Medulla oblongata (tissue), 1 donor: ENCODE results near the gene CUEDC2.

Source experiments
- DNase-seq: peaks from one replicate; pipeline ENCODE4 v3.0.0-alpha.2; 2015; ENCODE audit errors: extremely low spot score

CUEDC2 gene

GRCh38 chr10:102424916-102425315 lies 7.5 kb downstream of the CUEDC2 start:
- DNase-seq, result no peak

GRCh38 chr10:102424145-102424544 lies 8.2 kb downstream of the CUEDC2 start:
- no peak for DNase-seq

- DNase-seq, result no peak
Measured at GRCh38 chr10:102423372-102423968, 8.9 kb downstream of the CUEDC2 start.

GRCh38 chr10:102422545-102423129 lies 9.7 kb downstream of the CUEDC2 start:
- peak; percentile 76 for DNase-seq

- no peak for DNase-seq
Measured at GRCh38 chr10:102421757-102422512, 10.4 kb downstream of the CUEDC2 start.

- no peak for DNase-seq
Measured at GRCh38 chr10:102421507-102421756, 10.9 kb downstream of the CUEDC2 start.

GRCh38 chr10:102420714-102421506 lies 11.5 kb downstream of the CUEDC2 start, which contains the start of gene FBXL15:
FBXL15 (plus strand) TSS chr10:102420836; CDS start chr10:102421130, 294 bp downstream.
- peak; percentile 98 for DNase-seq

GRCh38 chr10:102420181-102420713 lies 12.1 kb downstream of the CUEDC2 start:
- no peak for DNase-seq

- DNase-seq, result peak; percentile 78
Measured at GRCh38 chr10:102419269-102420180, 12.8 kb downstream of the CUEDC2 start.

GRCh38 chr10:102418622-102419268 lies 13.6 kb downstream of the CUEDC2 start, which contains the start of gene PSD:
PSD (minus strand) TSS chr10:102418785; CDS start chr10:102417038, 1,747 bp downstream.
- DNase-seq, result no peak

- no peak for DNase-seq
Measured at GRCh38 chr10:102416695-102417094, 15.7 kb downstream of the CUEDC2 start.

- no peak for DNase-seq
Measured at GRCh38 chr10:102416283-102416682, 16.1 kb downstream of the CUEDC2 start.

GRCh38 chr10:102414749-102415148 lies 17.6 kb downstream of the CUEDC2 start:
- DNase-seq, result no peak

GRCh38 chr10:102413806-102414561 lies 18.4 kb downstream of the CUEDC2 start:
- no peak for DNase-seq

GRCh38 chr10:102413053-102413705 lies 19.2 kb downstream of the CUEDC2 start:
- no peak for DNase-seq

GRCh38 chr10:102412293-102412692 lies 20.1 kb downstream of the CUEDC2 start:
- DNase-seq, result no peak

GRCh38 chr10:102411341-102412255 lies 20.8 kb downstream of the CUEDC2 start:
- DNase-seq, result no peak

- DNase-seq, result no peak
Measured at GRCh38 chr10:102410429-102411073, 21.8 kb downstream of the CUEDC2 start.
